ENCODE measurements around the gene SRRM3. TPM values are rescaled to one million over a fixed set of nuclear protein-coding genes. Genes with fewer than 3 reads are reported as not detected.
A peak's percentile ranks its signal among the peaks of the same experiment; 100 is the strongest.
"Not testable (repeated sequence)": the region's sequence is repeated elsewhere in the genome, so short reads cannot be mapped to it uniquely, and the experiment has no call there.

Gene SRRM3
- total and polyA plus RNA-seq, 8 donors, result 0.37 to 6.4 (median 5.3) TPM; not detected in 2

DNA sequence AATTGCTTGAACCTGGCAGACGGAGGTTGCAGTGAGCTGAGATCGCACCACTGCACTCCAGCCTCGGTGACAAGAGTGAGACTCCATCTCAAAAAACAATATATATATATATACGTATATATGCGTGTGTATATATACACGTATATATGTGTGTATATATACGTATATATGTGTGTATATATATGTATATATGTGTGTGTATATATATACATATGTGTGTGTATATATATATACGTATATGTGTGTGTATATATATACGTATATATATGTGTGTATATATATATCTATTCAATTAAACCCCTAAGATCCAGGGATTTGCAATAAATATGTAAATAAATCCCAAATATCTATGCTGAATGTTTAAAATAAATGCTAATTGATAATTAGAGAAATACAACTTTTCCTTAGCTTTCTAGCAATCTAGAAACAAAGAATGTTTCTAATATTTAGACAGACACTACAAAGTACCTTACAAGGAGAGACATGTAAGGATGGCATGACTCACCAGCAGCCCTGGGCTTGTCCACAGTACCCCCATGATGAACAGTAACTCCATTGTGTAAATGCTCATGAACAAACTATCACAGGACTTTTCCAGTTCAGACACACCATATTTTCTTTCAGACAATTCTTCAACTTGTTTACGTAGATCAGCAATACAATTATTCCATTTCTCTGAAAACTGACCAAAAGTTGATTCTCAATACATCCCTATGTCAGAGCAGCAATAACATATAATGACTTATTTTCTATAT, 39.1 kb upstream of the SRRM3 start:
- H3K4me3 ChIP-seq; H3K9me3 ChIP-seq; H3K27me3 ChIP-seq; H3K36me3 ChIP-seq; intact Hi-C loops (cut with DNase I; ENCODE audit: low total_unique reads); DNase-seq; H3K27ac ChIP-seq: not testable (repeated sequence)
- H3K4me1 ChIP-seq, result peaks cover 6 to 10% (median 8%) of the 10 kb centered on the region in 4 donors
- WGBS, 5 donors, result 83 to 90% (median 85%) methylated on average over 10 of the region's 10 CpGs

DNA sequence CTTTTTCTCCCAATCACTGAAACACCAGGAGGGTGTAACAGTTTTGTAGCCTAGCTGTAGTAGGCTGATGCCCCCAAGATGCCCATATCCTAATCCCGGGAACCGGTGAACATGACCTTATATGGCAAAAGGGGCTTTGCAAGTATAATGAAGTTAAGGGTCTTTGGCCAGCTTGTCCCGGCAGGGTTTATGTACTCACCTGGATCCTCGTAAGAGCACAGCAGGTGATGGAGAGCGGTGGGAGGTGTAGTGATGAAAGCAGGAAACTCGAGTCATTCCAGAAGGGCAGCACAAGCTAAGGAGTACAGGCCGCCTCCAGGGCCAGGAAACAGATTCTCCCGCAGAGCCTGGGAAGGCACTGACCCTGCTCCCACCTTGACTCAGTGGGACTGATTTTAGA, 37.9 kb upstream of the SRRM3 start:
- H3K4me1 ChIP-seq, result peaks cover 6 to 10% (median 8%) of the 10 kb centered on the region in 4 donors
- H3K36me3 ChIP-seq; H3K27me3 ChIP-seq; H3K4me3 ChIP-seq; intact Hi-C loops (cut with DNase I; ENCODE audit: low total_unique reads); H3K27ac ChIP-seq; H3K9me3 ChIP-seq; DNase-seq: not testable (repeated sequence)
- 34 to 44% (median 36%) methylated on average over 8 of the region's 8 CpGs for WGBS, 5 donors

DNA sequence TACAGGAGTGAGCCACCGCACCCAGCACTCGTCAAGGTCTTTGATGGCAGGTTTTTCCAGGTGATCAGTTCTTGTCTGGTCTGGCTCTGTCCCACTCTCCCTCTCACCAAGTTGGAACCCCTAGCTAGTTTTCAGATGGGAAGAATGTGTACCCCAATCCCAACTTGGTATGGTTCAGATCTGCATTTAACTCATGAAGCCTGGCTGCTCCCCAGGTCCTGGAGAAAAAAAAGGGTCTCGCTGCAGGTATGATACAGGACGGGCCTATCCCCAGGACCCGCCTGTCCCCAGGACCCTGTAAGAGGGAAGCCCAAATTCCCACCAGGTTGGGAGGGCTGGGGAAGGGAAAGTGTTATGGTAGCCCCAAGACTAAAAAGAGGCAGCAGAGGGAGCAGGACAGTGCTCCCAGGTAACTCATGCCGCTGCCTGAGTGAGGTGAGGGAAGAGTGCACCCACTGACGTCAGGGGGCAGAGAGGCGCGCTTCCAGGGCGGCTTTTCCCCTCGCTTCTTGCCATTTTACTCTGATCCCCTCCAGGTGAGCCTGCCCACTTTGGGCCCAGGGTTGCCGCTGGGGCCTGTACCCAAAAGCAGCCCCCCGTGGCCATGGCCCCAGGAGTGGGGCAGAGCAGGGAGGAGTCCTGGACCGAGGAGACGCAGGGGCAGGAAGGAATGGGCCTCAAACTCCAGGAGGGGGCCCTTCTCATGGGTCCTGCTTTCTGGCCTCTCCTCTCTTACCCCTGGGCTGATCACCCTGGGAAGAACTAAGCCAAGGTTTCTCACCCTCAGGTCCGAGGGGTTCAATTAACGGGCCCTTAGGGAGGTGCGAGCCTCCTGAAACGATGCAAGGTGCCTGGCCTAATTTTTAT, 36.4 kb upstream of the SRRM3 start:
- Histone ChIP-seq H3K4me1 (peaks cover 6 to 10% (median 8%) of the 10 kb centered on the region in 4 donors), H3K4me3 (peak overlapping the region in 1 of 4 donors; percentile 63), H3K9me3 (no peaks in the 10 kb centered on the region), H3K27ac (peak overlapping the region in 1 of 5 donors; percentile 93), H3K27me3 (no peaks in the 10 kb centered on the region), H3K36me3 (no peaks in the 10 kb centered on the region)
- DNase-seq, result peak in 1 of 2 donors; percentile 17
- intact Hi-C loops (cut with DNase I; ENCODE audit: low total_unique reads), result no loop called here
- TF ChIP-seq POLR2A (IDR thresholded peaks at IDR 0.05) (no peak), EP300 (IDR thresholded peaks at IDR 0.05) (no peak), POLR2AphosphoS5 (IDR thresholded peaks at IDR 0.05) (no peak)
- TF ChIP-seq, protein P1, sequence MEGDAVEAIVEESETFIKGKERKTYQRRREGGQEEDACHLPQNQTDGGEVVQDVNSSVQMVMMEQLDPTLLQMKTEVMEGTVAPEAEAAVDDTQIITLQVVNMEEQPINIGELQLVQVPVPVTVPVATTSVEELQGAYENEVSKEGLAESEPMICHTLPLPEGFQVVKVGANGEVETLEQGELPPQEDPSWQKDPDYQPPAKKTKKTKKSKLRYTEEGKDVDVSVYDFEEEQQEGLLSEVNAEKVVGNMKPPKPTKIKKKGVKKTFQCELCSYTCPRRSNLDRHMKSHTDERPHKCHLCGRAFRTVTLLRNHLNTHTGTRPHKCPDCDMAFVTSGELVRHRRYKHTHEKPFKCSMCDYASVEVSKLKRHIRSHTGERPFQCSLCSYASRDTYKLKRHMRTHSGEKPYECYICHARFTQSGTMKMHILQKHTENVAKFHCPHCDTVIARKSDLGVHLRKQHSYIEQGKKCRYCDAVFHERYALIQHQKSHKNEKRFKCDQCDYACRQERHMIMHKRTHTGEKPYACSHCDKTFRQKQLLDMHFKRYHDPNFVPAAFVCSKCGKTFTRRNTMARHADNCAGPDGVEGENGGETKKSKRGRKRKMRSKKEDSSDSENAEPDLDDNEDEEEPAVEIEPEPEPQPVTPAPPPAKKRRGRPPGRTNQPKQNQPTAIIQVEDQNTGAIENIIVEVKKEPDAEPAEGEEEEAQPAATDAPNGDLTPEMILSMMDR (IDR thresholded peaks at IDR 0.05), result no peak
- WGBS, 5 donors, result 95 to 99% (median 97%) methylated on average over 16 to 19 of the region's 19 CpGs

DNA sequence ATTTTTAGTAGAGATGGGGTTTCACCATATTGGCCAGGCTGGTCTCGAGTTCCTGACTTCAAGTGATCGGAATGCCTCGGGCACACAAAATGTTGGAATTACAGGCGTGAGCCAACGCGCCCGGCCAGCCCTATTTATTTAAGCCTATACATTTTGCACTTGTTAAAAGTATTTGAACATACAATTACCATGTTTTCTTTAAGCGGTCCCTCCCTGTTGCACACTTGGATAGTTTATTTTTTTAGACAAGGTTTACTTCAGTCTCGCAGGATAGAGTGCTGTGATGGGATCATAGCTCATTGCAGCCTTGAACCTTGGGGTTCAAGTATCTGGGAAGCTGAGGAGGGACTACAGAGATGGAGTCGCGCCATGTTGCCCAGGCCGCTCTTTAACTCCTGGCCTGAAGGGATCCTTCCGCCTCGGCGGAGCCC, 35.7 kb upstream of the SRRM3 start:
- Histone ChIP-seq H3K27me3 (no peaks in the 10 kb centered on the region), H3K27ac (peak overlapping the region; percentile 76 to 93 (median 85)), H3K9me3 (no peaks in the 10 kb centered on the region), H3K4me3 (peak overlapping the region; percentile 53 to 66 (median 62)), H3K36me3 (no peaks in the 10 kb centered on the region), H3K4me1 (peaks cover 6 to 10% (median 8%) of the 10 kb centered on the region in 4 donors)
- intact Hi-C loops (cut with DNase I; ENCODE audit: low total_unique reads), result no loop called here
- 84 to 91% (median 88%) methylated on average over 15 of the region's 15 CpGs for WGBS, 5 donors
- TF ChIP-seq POLR2A (IDR thresholded peaks at IDR 0.05) (no peak), POLR2AphosphoS5 (IDR thresholded peaks at IDR 0.05) (no peak), EP300 (IDR thresholded peaks at IDR 0.05) (no peak)
- TF ChIP-seq, protein P1 (IDR thresholded peaks at IDR 0.05), result no peak
- DNase-seq, result no peak

DNA sequence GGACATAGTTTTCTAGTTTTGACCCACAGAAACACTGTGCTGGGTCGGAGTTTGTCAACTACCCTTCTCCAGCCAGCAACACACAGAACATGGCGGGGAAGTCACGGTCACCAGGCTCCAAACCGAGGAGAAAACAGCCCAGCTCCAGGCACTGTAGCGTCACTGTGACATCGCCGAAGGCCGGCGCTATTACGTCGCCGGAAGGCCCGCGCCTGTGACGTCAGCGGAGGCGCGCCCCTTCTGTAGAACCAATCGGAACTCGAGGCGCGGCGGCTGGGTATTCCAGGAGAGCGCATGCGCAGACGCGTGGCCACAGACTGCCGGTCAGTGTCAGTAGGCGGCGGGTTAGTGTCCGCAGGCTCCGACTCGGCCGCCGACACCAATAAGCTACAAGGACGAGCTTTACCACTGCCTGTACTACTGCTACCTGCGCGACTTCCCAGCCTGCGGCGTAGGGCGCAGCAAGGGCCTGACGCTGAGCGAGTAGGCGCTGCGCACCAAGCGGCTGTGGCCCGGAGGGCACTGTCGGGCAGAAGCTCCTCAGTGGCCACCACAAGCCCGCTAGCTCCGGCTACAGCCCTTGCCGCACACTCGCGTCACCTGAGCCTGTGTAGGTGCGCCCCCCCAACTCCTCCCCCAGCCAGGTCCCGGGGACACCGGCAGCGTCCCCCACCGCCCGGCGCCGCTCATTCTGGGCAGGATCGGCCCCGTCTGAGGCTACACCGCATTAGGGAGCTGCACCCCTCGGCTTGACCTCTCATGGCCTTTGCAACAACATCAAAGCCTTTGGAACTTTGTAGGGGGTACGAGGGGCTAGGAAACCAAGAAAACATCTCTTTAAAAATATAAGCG, 35.1 kb upstream of the SRRM3 start:
- Histone ChIP-seq H3K27me3 (no peaks in the 10 kb centered on the region), H3K27ac (peak overlapping the region; percentile 76 to 93 (median 85)), H3K9me3 (no peaks in the 10 kb centered on the region), H3K36me3 (no peaks in the 10 kb centered on the region), H3K4me3 (peak overlapping the region; percentile 53 to 66 (median 62)), H3K4me1 (peaks cover 6 to 10% (median 8%) of the 10 kb centered on the region in 4 donors)
- intact Hi-C loops (cut with DNase I; ENCODE audit: low total_unique reads), result no loop called here
- peak; percentile 99 for DNase-seq
- TF ChIP-seq, protein P1 (IDR thresholded peaks at IDR 0.05), result peak in 2 of 7 experiments; percentile 9 to 13
- TF ChIP-seq POLR2A (IDR thresholded peaks at IDR 0.05) (peak in 2 of 4 donors; percentile 46 to 73), POLR2AphosphoS5 (IDR thresholded peaks at IDR 0.05) (peak in 2 of 3 donors; percentile 85 to 94), EP300 (IDR thresholded peaks at IDR 0.05) (peak; percentile 62)
- WGBS, 5 donors, result 2 to 3% (median 2%) methylated on average over 24 to 67 of the region's 67 CpGs

Measured in stomach (tissue), 9 donors.